GM19395 (cell line): ENCODE results near the gene PDE4B.
A peak's percentile ranks its signal among the peaks of the same experiment; 100 is the strongest.
"Not testable (repeated sequence)": the region's sequence is repeated elsewhere in the genome, so short reads cannot be mapped to it uniquely, and the experiment has no call there.

Source experiments
- ATAC-seq: cut with Tn5 transposase; IDR thresholded peaks from one replicate; pipeline ENCODE4 v1.9.1; 2021; ENCODE audit warnings: mild to moderate bottlenecking, moderate library complexity; ENCODE audit not compliant: unreplicated experiment

The PDE4B gene

DNA sequence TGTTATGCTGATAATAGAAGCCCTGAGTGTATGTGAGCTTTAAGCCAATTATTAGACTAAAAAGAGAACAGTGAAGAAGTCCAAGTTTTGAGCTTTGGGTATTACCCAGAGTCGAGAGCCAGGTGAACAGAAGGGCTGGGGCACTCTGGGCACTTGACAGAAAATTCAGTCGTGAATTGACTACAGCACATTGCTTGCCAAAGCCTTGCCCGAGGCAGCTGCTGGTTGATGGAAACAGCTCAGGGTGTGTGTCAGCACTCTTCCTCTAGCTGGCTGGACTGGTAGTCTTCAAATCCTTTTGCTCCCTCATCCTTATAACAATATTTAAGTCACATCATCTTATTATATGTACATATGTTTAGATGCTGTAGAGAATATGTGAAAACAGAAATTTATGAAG is 21.3 kb downstream of the PDE4B start:
- ATAC-seq, result no peak

DNA sequence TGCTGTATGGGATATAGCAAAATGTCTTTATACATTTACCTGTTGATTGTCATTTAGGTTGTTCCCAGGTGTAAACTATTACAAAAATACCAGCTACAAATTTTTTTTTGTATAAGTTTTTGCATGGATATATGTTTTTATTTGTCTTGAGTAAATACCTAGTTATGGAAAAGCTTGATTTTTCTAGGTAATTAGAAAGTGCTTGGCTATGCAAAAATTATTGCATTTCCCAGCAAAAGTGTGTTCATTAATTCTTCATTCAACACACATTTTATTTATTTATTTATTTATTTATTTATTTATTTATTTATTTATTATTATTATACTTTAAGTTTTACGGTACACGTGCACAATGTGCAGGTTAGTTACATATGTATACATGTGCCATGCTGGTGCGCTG is 22.1 kb downstream of the PDE4B start:
- no peak for ATAC-seq

DNA sequence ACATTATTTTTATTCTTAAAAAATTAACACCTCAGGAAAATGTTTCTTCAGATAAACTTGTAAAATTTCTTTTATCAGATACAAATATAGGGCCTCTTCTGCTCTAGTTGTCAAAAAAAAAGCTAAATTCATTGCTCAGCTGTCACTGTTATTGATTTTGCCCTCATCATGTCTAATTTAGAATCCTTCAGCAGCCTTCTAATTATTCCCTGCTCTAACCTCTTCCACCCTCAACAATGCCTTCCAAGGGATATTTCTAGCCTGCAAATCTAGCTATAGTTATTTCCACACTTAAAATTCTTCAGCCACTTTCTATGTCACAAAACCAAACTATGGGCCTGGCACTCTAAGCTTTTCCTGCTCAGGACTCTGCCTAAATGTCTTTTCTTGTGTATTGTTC is 25.2 kb downstream of the PDE4B start:
- ATAC-seq, result no peak

DNA sequence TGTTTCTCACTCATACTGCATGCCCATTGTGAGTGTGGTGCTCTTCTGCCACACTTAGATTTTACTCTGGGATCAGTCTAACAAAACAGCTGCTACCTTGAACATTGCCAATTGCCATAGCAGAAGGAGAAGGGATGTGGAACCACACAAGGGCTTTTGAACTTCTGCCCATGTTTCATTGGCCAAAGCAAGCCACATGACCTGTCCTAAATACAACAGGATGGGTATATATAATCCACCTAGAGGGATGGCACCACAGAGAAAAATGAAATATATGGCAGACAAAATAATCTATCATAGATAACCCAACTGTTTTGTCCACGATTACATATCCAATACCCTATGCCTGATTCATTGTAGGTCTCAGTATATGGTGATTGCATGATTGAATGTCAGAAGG is 26.3 kb downstream of the PDE4B start:
- no peak for ATAC-seq

DNA sequence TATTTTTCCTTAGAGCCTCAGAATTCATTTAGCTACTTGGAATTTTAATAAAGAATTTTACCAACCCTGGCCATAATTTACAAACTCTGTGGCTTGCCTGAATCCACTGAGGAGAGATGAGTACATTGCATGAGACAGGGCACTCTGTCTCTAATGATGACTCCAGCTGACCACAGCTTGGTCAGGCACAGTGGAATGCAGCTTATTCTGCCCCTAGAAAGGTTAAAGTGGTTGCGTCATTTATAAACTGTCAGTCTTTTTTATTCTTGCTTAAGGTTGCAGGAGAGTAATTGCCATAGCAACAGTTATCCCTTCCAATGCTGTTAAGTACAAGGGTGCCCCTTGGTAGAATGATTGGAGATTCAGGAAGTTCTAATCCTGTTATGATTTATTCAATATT is 28.3 kb downstream of the PDE4B start:
- no peak for ATAC-seq

DNA sequence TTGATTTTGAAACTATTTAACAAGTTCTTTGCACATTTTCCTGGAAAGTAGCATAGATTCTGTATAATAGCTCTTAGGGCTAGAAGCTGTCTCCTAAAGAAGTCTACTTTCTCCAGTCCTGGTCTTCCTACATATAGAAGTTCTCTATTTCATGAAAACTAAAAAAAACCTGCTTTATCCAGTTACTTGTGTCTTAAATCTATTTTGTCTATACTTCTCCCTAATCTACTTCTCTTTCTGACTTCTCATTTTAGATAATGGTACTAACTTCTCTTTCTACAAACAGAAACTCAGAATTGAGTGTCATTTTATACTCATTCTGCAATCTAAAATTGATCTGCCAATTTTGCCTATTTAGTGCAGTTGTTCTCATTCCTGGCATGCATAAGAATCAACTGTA is 28.7 kb downstream of the PDE4B start:
- no peak for ATAC-seq

DNA sequence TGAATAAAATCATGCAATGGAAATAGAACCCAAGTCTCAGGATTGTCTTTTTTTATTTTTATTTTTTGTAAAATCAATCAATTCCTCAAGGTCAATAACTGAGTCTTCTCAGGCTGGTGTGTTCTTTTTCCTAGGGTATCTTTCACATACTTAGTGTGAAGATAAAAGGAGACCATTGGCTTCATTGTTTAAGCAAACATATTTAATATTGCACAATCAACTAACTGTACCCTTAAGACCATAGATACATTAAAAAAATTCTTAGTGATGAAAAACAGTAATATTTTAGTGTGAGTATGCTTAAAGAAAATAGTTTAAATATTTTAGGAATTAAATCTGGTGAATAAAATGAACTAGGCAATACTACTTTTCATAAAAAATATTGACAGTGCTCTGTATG is 31.4 kb downstream of the PDE4B start:
- no peak for ATAC-seq

DNA sequence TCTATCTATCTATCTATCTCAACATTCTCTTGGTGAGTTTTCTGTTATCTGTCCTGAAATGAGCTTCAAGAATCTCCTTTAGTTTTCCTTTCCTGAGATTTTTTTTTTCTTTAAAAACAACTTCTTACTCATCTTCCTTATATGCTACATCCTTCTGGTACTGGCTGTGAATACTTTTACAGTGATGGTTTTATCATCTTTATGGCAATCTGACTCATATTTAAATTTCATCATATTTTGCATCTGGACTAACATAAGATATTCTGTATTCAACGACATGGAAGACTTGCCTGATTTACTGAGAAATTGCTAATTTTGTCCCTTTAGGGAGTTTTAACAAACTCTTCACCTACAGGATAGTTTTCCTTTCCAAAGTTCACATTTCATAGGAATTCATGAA is 33.0 kb downstream of the PDE4B start:
- ATAC-seq, result no peak

DNA sequence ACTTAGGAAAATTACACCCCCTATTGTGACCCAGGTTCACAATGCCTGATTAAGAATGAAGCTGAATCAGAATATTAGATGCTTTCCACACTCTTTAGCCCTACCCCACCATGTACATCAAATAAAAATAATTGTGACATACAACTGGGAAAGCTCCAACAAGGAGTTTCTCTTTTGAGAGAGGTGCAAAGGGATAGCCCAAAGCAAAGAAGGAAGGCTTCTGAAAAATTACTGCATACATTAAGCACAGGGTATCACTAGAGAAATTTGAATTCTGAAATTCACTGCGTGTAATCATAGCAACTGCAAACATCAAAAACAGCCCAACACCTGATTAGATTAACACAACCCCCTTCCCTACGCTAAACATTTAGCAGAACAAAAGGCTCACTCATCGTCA is 34.1 kb downstream of the PDE4B start:
- ATAC-seq, result no peak

DNA sequence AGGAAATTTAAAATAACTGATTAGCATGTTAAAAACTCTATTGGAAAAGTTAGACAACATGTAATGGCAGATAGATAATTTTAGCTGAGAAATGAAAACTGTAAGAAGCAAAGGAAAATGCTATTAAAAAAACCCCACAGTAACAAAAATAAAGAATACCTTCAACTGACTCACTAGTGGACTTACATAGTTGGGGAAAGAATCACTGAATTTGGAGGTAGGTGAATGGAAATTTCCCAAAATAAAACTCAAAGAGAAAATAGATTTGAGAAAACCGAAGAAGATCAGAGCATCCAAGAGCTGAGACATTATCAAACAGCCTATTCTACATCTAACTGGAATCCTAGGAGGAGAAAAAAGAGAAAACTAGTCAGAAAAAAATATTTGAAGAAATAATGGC is 34.7 kb downstream of the PDE4B start:
- ATAC-seq, result no peak

DNA sequence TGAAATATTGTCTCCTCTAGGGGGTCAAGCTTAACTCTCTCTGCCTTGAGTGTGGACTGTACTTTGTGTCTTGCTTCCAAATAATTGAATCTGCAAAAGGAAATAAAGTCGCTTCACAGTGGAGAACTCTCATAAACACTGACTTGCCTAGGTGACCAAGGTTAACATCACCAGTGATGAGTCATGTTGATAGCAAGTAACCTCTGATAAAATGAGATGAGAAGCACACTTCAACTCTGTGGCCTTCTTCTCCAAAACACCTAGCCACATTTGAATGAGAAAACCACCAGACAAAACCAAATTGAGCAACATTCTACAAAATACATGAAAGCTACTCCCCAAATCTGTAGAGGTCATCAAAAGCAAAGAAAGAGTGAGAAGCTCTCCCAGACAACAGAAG is 37.6 kb downstream of the PDE4B start:
- ATAC-seq, result no peak

DNA sequence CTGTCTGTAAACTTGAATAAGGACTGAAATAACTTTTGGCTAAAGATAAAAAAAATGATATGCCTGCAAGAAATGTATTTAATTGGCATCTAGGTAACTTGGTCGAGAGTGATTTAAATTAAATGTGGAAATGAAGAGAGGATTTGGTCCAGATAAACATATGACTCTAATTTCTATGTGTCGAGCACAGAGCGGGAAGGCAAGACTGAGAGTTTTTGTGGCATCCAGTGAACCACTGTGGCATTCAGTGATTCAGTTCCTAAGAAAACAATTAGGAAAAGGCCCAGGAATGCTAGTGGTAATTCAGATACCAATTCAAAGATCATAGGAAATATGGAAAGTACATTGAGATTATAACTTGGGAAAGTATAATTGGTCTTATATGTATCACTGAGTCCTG is 39.6 kb downstream of the PDE4B start:
- ATAC-seq, result no peak

DNA sequence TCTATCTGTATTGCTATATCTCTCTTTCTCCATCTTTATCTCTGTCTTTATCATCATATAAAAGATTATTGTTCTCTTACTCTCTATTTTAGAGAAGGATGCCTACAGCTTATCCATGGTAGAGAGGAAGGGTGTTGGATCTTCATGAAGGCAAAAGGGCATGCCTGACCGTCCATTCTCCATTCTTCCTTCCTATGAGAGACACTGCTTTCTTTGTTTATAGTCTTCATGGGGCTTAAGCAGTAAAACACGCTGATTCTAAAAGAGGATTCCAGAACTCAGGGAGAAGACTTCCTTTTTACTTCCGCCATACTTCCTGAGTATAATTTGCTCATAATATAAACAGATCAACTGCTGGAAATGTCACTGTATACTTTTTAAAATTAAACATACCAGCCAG is 44.0 kb downstream of the PDE4B start:
- no peak for ATAC-seq

DNA sequence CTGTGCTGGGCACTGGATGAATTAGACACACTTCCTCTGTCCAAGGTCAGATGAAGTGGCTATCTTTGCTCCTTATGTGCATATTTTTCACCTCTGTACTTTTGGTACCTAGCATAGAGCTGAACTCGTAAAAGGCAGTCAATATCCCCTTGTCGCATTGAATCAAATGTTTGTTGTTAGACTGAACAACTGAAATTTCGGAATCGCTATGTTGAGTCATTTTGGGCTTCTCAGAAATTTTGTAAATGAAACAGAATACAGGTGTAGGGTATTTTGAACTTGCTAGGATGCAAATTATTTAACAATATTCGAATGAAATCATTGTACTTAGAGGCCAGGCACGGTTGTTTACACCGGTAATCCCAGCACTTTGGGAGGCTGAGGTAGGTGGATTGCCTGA is 48.0 kb downstream of the PDE4B start:
- no peak for ATAC-seq

DNA sequence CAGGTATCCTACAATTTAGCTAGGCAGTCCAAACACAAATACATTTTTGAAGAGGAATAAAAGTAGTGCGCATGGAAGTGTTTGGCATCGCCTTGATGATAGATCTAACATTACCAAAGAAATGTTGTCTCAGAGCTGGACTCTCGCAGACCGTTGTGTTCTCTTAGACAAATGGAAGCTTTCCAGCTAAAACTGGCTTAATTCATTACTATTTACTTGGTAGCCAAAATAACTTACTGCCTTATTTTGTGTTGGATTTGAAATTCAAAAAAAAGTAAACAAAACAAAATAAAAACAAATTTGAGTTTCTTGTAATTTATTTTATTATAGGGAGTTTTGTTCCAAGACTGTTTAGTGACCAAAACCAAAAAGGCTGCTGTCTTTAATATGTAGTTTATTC is 51.6 kb downstream of the PDE4B start:
- no peak for ATAC-seq

DNA sequence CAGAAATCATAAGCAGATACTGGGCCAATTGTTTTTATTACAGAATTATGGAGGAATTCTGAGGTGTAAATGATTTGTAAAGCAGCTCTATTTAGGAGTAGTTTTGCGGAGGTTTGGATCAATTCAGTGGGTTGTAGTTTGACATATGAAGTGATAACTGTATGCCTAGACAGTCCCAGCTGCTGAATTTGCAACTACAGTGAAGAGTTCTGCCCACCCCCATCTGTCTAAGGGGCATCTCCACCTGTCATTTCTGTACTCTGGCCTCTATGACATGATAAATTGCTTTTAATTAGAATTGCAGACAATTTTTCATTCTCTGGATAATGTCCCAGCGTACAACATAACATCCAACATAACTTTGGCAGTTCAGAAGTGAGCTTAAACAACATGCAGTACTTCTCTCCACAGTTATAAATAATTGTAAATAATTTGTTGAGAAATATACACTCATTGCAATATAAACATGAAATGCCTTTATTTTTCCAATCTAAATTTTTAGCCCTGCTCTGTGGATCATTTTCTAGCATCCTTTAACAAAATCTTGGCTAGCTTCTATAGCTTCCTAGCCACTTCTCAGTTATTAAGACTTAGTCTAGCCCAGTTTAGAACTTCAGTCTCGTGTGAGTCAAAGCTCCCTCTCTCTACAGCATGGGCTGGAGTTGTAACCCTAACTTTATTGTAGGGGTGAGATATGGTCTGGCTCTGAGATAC is 52.3 kb downstream of the PDE4B start:
- no peak for ATAC-seq

DNA sequence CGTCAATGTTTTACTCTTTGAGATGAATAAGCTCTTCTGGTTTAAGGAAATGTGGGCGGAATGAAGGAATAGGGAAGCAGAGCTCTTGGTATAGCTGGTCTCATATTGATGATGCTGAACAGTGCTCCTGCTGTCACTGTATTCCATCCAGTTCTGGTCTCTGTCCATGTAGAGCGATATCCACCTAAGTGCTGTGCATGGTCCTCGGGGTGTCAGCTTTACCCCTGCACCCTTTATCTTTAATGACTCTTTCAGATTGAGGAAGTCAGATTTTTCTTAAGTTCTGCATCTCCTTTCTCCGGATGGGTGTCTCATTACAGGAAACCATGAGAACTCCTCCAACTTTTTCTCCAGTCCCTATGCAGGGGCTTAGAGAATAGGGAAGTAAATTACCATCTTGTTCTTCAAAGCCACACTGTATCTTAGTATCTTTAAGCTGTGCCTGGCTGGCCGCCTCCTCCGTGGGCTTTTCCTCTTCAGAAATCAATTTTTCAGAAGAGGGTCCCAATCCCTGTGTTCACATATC is 52.9 kb downstream of the PDE4B start:
- ATAC-seq, result no peak

DNA sequence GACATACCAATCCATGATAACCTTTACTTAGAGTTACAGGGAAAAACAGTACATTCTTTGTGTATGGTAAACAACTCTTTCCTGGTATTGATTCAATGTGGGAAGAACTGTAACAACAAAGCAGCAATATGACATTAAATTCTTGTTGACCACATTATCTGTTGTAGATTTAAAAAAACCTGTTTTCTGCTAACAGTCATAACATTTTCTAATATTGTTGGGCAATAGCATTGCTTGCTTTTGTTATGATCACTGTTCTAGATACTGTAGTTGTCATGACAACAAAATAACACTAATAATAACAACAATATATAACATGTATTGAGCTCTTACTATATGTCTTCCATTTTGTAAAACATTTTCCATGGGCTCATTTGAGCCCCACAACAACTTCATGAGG is 54.2 kb downstream of the PDE4B start:
- ATAC-seq, result no peak

DNA sequence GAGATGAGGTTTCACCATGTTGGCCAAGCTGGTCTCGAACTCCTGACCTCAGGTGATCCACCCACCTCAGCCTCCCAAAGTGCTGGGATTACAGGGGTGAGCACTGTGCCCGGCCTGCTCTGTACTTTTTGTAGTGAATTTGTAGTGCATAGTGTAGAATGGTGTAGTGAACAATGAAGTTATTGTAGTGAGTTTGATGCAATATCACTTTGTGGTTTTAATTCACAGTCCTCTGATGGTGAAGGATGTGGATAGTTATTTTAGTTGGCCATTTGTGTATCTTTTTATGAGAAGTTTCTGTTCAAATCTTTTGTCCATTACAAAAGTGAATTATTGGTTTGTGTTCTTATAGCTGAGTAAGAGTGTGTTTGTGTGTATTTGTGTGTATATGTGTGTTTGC is 57.6 kb downstream of the PDE4B start:
- no peak for ATAC-seq

DNA sequence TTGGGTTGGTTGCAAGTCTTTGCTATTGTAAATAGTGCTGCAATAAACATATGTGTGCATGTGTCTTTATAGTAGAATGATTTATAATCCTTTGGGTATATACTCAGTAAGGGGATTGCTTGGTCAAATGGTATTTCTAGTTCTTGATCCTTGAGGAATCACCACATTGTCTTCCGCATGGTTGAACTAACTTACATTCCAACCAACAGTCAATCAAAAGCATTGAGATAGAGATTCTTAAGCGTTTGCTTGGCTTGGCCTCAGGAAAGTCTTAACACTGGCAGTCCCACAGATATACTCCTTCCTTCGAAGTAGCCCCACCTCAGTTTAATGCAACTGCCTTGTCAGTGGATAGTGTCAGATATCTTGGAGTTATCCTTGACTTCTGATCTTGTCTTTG is 63.9 kb downstream of the PDE4B start:
- ATAC-seq, result not testable (repeated sequence)

DNA sequence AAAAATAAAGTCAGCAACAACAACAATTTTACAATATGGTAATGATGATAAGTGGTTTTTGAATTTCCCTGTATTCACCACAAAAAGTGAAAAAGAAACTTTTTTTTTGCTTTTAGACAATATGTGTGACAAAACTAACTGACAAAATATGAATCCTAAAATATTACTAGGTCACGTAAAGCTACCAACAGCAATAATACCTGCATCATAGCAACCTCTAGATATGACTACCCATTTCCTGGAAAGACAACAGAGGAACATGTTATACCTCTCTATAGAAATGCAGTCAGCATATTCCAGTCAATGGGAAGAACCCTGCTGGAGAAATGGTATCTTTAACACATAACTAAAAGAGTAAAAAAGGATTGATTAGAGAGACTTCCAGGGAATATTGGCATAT is 73.7 kb downstream of the PDE4B start:
- peak; percentile 71 for ATAC-seq

DNA sequence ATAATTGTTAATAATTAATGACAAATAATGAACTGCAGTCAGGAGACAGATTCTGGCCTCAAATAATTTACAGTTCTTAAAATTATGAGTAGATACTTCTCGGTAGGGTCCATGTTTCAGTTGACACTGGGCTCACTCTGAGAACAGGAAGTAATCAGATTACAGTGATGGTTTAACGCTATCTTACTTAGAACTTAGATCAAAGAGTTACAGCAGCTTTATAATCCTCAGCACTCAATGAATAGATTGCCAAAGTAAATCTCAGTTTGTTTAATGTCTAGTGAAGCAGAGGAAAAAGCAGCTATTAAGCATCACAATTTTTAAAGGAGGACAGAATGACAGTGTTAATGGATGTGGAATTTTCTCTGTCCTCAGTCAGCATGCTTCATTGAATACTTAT is 79.6 kb downstream of the PDE4B start:
- ATAC-seq, result no peak

DNA sequence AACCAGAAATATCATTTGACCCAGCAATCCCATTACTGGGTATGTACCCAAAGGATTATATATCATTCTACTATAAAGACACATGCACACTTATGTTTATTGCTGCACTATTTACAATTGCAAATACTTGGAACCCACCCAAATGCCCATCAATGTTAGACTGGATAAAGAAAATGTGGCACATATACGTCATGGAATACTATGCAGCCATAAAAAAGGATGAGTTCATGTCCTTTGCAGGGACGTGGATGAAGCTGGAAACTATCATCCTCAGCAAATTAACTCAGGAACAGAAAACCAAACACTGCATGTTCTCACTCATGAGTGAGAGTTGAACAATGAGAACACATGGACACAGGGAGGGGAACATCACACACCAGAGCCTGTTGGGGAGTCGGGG is 85.6 kb downstream of the PDE4B start:
- not testable (repeated sequence) for ATAC-seq
